Calu3 (cell line): ENCODE data around the gene VIPR2. TPM values are rescaled to one million over a fixed set of nuclear protein-coding genes. Genes with fewer than 3 reads are reported as not detected.

Experiments used
- BruUV-seq: library from RNA; stranded (reverse); fragments of 400-500 nt; replicated peaks from 2 replicates; lab custom pipeline; 2021; lab: Mats Ljungman, UMichigan
- CTCF ChIA-PET: fragments of 300-600 bp; sonication (Branson Sonifier 250); formaldehyde crosslinking; loops from one replicate; lab custom pipeline; 2022; ENCODE audit warnings: antibody characterized with exemption; lab: Charles Lee
- DNase-seq: peaks from one replicate; pipeline ENCODE4 v3.0.0; 2022
- H3K27ac Mint-ChIP-seq: one replicate; pipeline ENCODE4 v1.8.0; 2022; ENCODE audit warnings: mixed read lengths; ENCODE audit not compliant: unreplicated experiment
- H3K27me3 Mint-ChIP-seq: one replicate; pipeline ENCODE4 v1.8.0; 2022; ENCODE audit warnings: mixed read lengths; ENCODE audit not compliant: unreplicated experiment
- H3K36me3 Mint-ChIP-seq: one replicate; pipeline ENCODE4 v1.8.0; 2022; ENCODE audit warnings: mild to moderate bottlenecking, moderate library complexity, mixed read lengths; ENCODE audit not compliant: insufficient read depth, unreplicated experiment
- H3K4me1 Mint-ChIP-seq: one replicate; pipeline ENCODE4 v1.8.0; 2022; ENCODE audit warnings: mild to moderate bottlenecking, low read depth, mixed read lengths; ENCODE audit not compliant: unreplicated experiment
- H3K4me3 Mint-ChIP-seq: one replicate; pipeline ENCODE4 v1.8.0; 2022; ENCODE audit warnings: mild to moderate bottlenecking, low read depth, moderate library complexity, mixed read lengths; ENCODE audit not compliant: unreplicated experiment
- H3K9me3 Mint-ChIP-seq: one replicate; pipeline ENCODE4 v1.8.0; 2022; ENCODE audit warnings: low read depth, mixed read lengths; ENCODE audit not compliant: unreplicated experiment
- CTCF ChIP-seq: fragments of 200-600 bp; IDR thresholded peaks from one replicate; pipeline ENCODE4 v1.8.0; 2022; ENCODE audit warnings: antibody characterized with exemption; ENCODE audit not compliant: unreplicated experiment
- intact Hi-C: fragments of 100-400 bp; cut with micrococcal nuclease; formaldehyde crosslinking; loops from one replicate; pipeline ENCODE4 v1.10.0; 2022; ENCODE audit not compliant: unreplicated experiment
- total RNA-seq: library from RNA; stranded (reverse); gene quantifications from 2 replicates; pipeline ENCODE4 v1.2.3, GENCODE V29; 2022

Gene VIPR2
- total RNA-seq, 1 experiment from 2014 or later = not detected

- DNase-seq = no peak
- CTCF ChIA-PET = no interaction called here
- no peak for TF ChIP-seq CTCF
Observed at GRCh38 chr7:159088016-159088865, 56.4 kb downstream of the VIPR2 start.

GRCh38 chr7:159086301-159086925, 58.3 kb downstream of the VIPR2 start:
- Mint-ChIP-seq H3K27me3 (peaks cover 53% of the 10 kb centered on the region), H3K36me3 (no peaks in the 10 kb centered on the region), H3K4me1 (no peaks in the 10 kb centered on the region), H3K9me3 (peaks cover 2% of the 10 kb centered on the region), H3K4me3 (no peak overlapping the region), H3K27ac (no peak overlapping the region)
- no TSS peak for BruUV-seq
- CTCF ChIA-PET = no interaction called here
- no peak for TF ChIP-seq CTCF
- intact Hi-C loops = no loop called here
- no peak for DNase-seq

More at GRCh38 chr7:159088016-159088865, 56.4 kb downstream of the VIPR2 start:
- Mint-ChIP-seq H3K4me1 (no peaks in the 10 kb centered on the region), H3K9me3 (no peaks in the 10 kb centered on the region), H3K27ac (no peak overlapping the region), H3K36me3 (no peaks in the 10 kb centered on the region), H3K27me3 (peaks cover 45% of the 10 kb centered on the region), H3K4me3 (no peak overlapping the region)
- no TSS peak for BruUV-seq
- intact Hi-C loops = no loop called here

- Mint-ChIP-seq H3K27me3 (peaks cover 53% of the 10 kb centered on the region), H3K4me1 (no peaks in the 10 kb centered on the region), H3K27ac (no peak overlapping the region), H3K4me3 (no peak overlapping the region), H3K36me3 (no peaks in the 10 kb centered on the region), H3K9me3 (peaks cover 2% of the 10 kb centered on the region)
- CTCF ChIA-PET = no interaction called here
- BruUV-seq = no TSS peak
- intact Hi-C loops = no loop called here
- TF ChIP-seq CTCF = no peak
- no peak for DNase-seq
Observed at GRCh38 chr7:159084069-159084801, 60.4 kb downstream of the VIPR2 start.

- no peak overlapping the region for H3K4me3 Mint-ChIP-seq
- H3K9me3 Mint-ChIP-seq = peaks cover 2% of the 10 kb centered on the region
- CTCF ChIA-PET = no interaction called here
- intact Hi-C loops = no loop called here
- H3K4me1 Mint-ChIP-seq = no peaks in the 10 kb centered on the region
- H3K36me3 Mint-ChIP-seq = no peaks in the 10 kb centered on the region
- H3K27me3 Mint-ChIP-seq = peaks cover 53% of the 10 kb centered on the region
- no peak for DNase-seq
- TF ChIP-seq CTCF = no peak
- no TSS peak for BruUV-seq
- no peak overlapping the region for H3K27ac Mint-ChIP-seq
Observed at GRCh38 chr7:159083698-159084068, 61.0 kb downstream of the VIPR2 start.
